WI38 (cell line): ENCODE data around the gene NARF.

Experiments used
- H3K4me3 ChIP-seq: 2 replicates; pipeline ENCODE4 v1.5.1; 2011; ENCODE audit warnings: low read depth, mild to moderate bottlenecking, control low read depth, low read length
- CTCF ChIP-seq: IDR thresholded peaks from 2 replicates; pipeline ENCODE4 v1.5.1; 2012; ENCODE audit warnings: low read depth, mild to moderate bottlenecking, control low read depth, low read length

The NARF gene

GRCh38 chr17:82494236-82495055, 35.9 kb downstream of the NARF start:
- H3K4me3 ChIP-seq, result no peak overlapping the region

GRCh38 chr17:82495844-82496528, 37.4 kb downstream of the NARF start:
- TF ChIP-seq CTCF, result no peak
- no peak overlapping the region for H3K4me3 ChIP-seq

More at GRCh38 chr17:82494236-82495055, 35.9 kb downstream of the NARF start:
- peak; percentile 88 for TF ChIP-seq CTCF

- H3K4me3 ChIP-seq, result peak overlapping the region; percentile 69
- TF ChIP-seq CTCF, result no peak
Measured at GRCh38 chr17:82496529-82497434, 38.2 kb downstream of the NARF start.

GRCh38 chr17:82497483-82498405, 39.2 kb downstream of the NARF start:
- no peak for TF ChIP-seq CTCF
- peak overlapping the region; percentile 53 for H3K4me3 ChIP-seq

GRCh38 chr17:82502207-82502606, 43.7 kb downstream of the NARF start:
- no peak for TF ChIP-seq CTCF

GRCh38 chr17:82503094-82503727, 44.7 kb downstream of the NARF start:
- no peak overlapping the region for H3K4me3 ChIP-seq
- TF ChIP-seq CTCF, result no peak

More at GRCh38 chr17:82502207-82502606, 43.7 kb downstream of the NARF start:
- H3K4me3 ChIP-seq, result no peak overlapping the region
